ENCODE data around the gene HOGA1. TPM values are rescaled to one million over a fixed set of nuclear protein-coding genes. Genes with fewer than 3 reads are reported as not detected.

Gene HOGA1
- total and polyA plus RNA-seq, 7 donors, result 0.66 to 12.3 (median 3.4) TPM

- H3K4me1 ChIP-seq, result peaks cover 6% of the 10 kb centered on the region
- no peaks in the 10 kb centered on the region for H3K27me3 ChIP-seq (ENCODE audit: insufficient read depth in 3 of 3, low read length in 2 of 3)
- H3K36me3 ChIP-seq (ENCODE audit: insufficient read depth in 1 of 2, low read depth in 1 of 2), result no peaks in the 10 kb centered on the region
- no peaks in the 10 kb centered on the region for H3K9me3 ChIP-seq
- H3K27ac ChIP-seq, result no peak overlapping the region
- no peak for TF ChIP-seq CTCF (IDR thresholded peaks at IDR 0.05)
- 90 to 95% (median 93%) methylated on average over 3 of the region's 3 CpGs for WGBS, 3 donors
- ATAC-seq (no peak), DNase-seq (no peak)
- intact Hi-C loops (cut with DNase I), result no loop called here
- no peak overlapping the region for H3K4me3 ChIP-seq
Measured at GRCh38 chr10:97628228-97628627, 44.0 kb downstream of the HOGA1 start.

GRCh38 chr10:97629289-97629688 is 45.1 kb downstream of the HOGA1 start:
- H3K4me1 ChIP-seq, result peaks cover 6% of the 10 kb centered on the region
- no peak for DNase-seq
- H3K4me3 ChIP-seq, result no peak overlapping the region
- no peak overlapping the region for H3K27ac ChIP-seq
- H3K36me3 ChIP-seq (ENCODE audit: insufficient read depth in 1 of 2, low read depth in 1 of 2), result no peaks in the 10 kb centered on the region
- H3K9me3 ChIP-seq, result no peaks in the 10 kb centered on the region
- no peaks in the 10 kb centered on the region for H3K27me3 ChIP-seq (ENCODE audit: insufficient read depth in 3 of 3, low read length in 2 of 3)
- no peak for TF ChIP-seq CTCF (IDR thresholded peaks at IDR 0.05)
- intact Hi-C loops (cut with DNase I), result no loop called here
- 93 to 94% (median 94%) methylated on average over 5 of the region's 5 CpGs for WGBS, 3 donors
- no peak for ATAC-seq

- Histone ChIP-seq H3K4me3 (no peak overlapping the region), H3K4me1 (peaks cover 6% of the 10 kb centered on the region), H3K27me3 (ENCODE audit: insufficient read depth in 3 of 3, low read length in 2 of 3) (no peaks in the 10 kb centered on the region), H3K27ac (no peak overlapping the region), H3K9me3 (no peaks in the 10 kb centered on the region), H3K36me3 (ENCODE audit: insufficient read depth in 1 of 2, low read depth in 1 of 2) (no peaks in the 10 kb centered on the region)
- TF ChIP-seq CTCF (IDR thresholded peaks at IDR 0.05), result no peak
- DNase-seq (no peak), ATAC-seq (no peak)
- intact Hi-C loops (cut with DNase I), result no loop called here
Measured at GRCh38 chr10:97631098-97631497, 46.9 kb downstream of the HOGA1 start.

GRCh38 chr10:97632949-97633884 is 49.0 kb downstream of the HOGA1 start, which contains the start of gene MORN4:
MORN4 (minus strand) TSS chr10:97633500; CDS start chr10:97619653, 13,847 bp downstream.
- intact Hi-C loops (cut with DNase I), result no loop called here
- ATAC-seq (peak; percentile 99 to 100 (median 100)), DNase-seq (peak; percentile 94 to 96)
- no peak for TF ChIP-seq CTCF (IDR thresholded peaks at IDR 0.05)
- no peaks in the 10 kb centered on the region for H3K27me3 ChIP-seq (ENCODE audit: insufficient read depth in 3 of 3, low read length in 2 of 3)
- H3K4me3 ChIP-seq, result peak within 1 kb of the TSS; percentile 91
- H3K27ac ChIP-seq, result peak within 1 kb of the TSS; percentile 63
- WGBS, 3 donors, result 3 to 7% (median 6%) methylated on average over 55 to 62 of the region's 62 CpGs
- H3K4me1 ChIP-seq, result peaks cover 6% of the 10 kb centered on the region
- H3K36me3 ChIP-seq (ENCODE audit: insufficient read depth in 1 of 2, low read depth in 1 of 2), result no peaks in the 10 kb centered on the region
- H3K9me3 ChIP-seq, result no peaks in the 10 kb centered on the region

All from psoas muscle (tissue), 8 donors.